Loucy (cell line): ENCODE data around the gene AKR1B15.

ENCODE experiments used
- EZH2phosphoT487 ChIP-seq: fragments of 200-600 bp; IDR thresholded peaks from 2 replicates; pipeline ENCODE4 v1.6.1; 2018; ENCODE audit warnings: antibody characterized with exemption, mild to moderate bottlenecking, moderate library complexity, borderline replicate concordance
- TF ChIP-seq, protein P1 (sequence below): fragments of 200-600 bp; sonication (generic); conservative IDR thresholded peaks from 2 replicates; pipeline ENCODE4 v1.5.1; 2014; ENCODE audit warnings: mild to moderate bottlenecking, antibody characterized with exemption, low read length

DNA sequence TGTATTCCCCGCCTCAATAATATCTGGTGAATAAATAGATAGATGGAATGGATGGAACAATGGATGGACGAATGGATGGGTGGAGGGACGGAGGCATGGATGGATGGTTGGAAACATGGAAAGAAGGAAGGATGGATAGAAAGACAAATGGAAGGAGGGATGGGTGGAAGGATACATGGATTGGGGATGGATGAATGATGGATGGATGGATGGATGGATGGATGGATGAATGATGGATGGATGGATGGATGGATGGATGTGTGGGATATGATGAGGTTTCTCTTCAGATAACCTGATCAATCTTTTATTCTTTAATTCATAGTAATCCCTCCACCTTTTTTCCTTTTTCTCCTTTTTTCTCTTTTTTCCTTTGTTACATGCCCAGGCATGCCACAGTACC is 3.0 kb upstream of the AKR1B15 start:
- TF ChIP-seq, protein P1, sequence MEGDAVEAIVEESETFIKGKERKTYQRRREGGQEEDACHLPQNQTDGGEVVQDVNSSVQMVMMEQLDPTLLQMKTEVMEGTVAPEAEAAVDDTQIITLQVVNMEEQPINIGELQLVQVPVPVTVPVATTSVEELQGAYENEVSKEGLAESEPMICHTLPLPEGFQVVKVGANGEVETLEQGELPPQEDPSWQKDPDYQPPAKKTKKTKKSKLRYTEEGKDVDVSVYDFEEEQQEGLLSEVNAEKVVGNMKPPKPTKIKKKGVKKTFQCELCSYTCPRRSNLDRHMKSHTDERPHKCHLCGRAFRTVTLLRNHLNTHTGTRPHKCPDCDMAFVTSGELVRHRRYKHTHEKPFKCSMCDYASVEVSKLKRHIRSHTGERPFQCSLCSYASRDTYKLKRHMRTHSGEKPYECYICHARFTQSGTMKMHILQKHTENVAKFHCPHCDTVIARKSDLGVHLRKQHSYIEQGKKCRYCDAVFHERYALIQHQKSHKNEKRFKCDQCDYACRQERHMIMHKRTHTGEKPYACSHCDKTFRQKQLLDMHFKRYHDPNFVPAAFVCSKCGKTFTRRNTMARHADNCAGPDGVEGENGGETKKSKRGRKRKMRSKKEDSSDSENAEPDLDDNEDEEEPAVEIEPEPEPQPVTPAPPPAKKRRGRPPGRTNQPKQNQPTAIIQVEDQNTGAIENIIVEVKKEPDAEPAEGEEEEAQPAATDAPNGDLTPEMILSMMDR = no peak
- no peak for TF ChIP-seq EZH2phosphoT487
